ACHN (cell line): ENCODE data around the gene CD300LB.
"Not testable (repeated sequence)": the region's sequence is repeated elsewhere in the genome, so short reads cannot be mapped to it uniquely, and the experiment has no call there.

ENCODE experiments used
- DNase-seq: peaks from one replicate; pipeline ENCODE4 v3.0.0-alpha.2; 2015
- in situ Hi-C: cut with HindIII; loops from 2 replicates; pipeline ENCODE4 v1.10.0; 2017; ENCODE audit warnings: low sequenced_read_pairs, low pct_ligation_motif_present, low pct_unique_long_range_greater_than_20kb

The CD300LB gene

DNA sequence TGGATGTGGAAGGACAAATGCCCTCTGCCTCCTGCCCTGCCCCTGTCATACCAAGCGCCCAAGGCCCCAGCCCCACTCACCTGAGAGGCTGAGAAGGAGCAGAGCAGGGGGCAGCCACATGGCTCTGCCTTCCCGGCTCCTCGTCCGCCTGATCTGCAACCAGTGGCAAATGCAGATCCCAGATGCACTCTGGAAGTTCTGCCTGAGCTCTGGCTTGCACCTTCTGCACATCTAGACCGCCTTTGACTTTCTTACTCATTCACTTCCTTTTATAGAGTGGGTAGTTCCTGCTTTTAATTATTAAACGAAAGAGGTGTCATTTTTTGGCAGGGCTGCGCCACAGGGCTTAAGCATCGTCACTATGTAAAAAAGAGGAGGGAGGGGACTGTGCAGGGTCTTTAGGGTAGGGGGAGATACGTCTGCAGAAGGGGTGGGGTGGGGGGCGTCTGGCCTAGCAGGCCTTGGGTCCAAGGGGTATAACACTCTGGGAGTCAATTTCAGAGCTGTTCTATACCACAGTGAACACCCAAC is at the start of gene CD300LB:
CD300LB (minus strand) TSS at position 245 of the 531 bp plus-strand sequence; CDS start at position 120, 125 bp downstream.
- no peak for DNase-seq
- in situ Hi-C loops: no loop called here

DNA sequence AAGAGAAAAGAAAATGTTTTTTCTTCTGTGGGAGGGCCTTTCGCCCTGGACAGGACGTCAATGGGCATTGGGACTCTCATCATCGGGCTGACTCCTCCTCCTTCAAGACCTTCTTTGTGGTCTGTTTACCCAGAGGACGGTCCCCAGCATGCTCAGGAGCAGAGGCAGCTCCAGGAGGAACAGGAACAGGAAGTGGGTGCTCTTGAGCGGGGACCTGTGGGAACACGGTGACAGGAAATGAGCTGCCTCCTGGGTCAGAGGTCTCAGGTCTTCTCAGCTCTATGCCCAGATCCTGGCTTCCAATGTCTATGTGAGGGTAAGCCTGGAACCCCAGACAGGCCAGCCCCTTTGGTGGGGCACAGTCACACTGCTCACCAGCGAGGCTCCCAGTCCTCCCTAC is 48.6 kb upstream of the CD300LB start:
- in situ Hi-C loops: no loop called here
- no peak for DNase-seq

DNA sequence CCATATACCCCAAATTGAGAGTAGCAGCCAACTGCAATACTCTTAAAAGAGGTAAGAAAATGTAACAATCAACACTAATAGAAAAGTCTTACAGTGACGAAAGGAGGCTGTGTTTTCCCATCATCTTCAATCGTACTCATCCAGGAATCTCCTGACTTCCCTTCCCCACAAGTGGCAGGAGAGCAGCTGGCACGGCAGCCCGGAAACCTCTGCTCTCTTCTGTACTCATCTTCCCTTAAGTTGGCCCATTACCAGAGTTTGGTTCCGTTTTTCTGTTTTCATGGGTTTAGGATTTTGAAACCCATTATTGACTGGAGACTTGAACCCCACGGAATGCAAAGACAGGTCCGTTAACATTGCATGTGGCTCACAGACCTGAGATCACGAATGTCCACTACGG is 47.7 kb upstream of the CD300LB start:
- DNase-seq: no peak

DNA sequence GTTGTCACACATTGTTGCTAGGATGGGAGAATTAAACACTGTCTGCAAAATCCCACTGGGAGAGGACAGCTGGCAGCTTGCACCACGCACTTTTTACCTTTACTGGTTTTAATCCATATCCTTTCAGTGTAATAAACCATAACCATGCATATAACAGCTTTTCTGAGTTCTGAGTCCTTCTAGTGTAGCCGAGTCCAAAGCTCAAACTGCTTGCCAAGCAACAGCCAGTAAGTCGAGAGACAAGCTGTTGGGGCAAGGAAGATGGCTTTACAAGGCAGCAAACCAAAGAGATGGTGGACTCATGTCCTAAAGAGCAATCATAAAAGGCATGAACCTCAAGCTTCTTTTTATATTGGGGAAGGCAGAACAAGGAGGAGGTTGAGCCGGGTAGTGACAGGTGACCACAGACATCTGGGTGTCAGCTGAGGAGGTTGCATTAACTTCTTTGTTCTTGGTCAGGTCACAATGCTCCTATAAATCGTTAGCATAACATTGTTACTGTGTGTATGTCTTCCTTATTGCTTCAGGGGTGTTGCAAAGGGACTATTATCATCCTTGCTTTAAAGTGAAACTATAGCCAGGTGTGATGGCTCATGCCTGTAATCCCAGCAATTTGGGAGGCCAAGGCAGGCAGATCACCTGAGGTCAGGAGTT is 43.3 kb upstream of the CD300LB start:
- in situ Hi-C loops: no loop called here
- no peak for DNase-seq

More for the DNA sequence above, 47.7 kb upstream of the CD300LB start:
- in situ Hi-C loops: no loop called here

DNA sequence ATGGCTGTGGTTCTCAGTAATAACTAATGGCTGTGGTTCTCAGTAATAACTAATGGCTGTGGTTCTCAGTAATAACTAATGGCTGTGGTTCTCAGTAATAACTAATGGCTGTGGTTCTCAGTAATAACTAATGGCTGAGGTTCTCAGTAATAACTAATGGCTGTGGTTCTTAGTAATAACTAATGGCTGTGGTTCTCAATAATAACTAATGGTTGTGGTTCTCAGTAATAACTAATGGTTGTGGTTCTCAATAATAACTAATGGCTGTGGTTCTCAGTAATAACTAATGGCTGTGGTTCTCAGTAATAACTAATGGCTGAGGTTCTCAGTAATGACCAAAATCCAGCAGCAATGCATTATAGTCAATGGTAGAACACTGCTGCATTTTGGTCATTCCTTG is 42.4 kb upstream of the CD300LB start:
- DNase-seq, in situ Hi-C loops: not testable (repeated sequence)

DNA sequence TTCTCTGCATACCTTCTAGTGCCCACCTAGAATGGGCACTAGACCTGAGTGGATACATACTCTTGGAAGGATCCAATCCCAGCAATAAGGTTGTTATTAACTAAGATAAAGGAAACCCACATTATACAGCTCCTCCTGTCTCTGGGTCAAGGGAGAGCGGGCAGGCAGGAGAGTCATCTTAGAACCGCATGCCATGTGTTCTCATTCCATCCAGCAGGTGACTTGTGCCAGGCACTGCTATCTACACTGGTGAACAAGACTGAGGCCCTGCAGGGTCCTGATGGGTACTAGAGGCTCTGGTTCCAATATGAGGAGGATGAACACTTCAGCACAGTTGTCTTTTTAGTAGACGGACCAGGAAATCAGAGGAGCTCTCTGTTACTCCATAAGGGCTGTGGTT is 41.9 kb upstream of the CD300LB start:
- in situ Hi-C loops: no loop called here
- no peak for DNase-seq

DNA sequence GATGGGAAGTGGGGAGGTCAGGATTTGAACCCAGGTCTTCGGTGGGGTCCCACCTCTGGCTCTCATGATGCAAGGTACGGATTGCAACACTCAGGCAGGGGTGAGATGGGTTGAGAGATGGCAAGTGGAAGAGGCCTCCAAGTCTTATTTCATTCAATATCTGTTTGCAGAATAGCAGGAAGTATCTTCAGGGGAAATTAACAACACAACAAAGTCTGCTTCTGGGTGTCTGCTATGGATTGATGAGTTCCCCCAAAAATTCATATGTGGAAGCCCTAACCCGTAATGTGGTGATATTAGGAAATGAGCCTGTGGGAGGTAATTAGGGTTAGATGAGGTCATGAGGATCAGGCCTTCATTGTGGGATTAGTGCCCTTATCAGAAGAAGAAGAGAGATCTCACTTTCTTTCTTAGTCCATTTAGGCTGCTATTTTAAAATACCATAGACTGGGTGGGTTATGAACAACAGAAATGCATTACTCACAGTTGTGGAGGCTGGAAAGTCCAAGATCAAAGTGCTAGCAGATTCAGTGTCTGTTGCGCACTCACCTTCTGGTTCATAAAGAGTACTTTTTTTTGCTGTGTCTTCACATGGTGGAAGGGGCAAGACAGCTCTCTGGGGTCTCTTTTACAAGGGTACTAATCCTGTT is 40.5 kb upstream of the CD300LB start:
- in situ Hi-C loops: no loop called here

DNA sequence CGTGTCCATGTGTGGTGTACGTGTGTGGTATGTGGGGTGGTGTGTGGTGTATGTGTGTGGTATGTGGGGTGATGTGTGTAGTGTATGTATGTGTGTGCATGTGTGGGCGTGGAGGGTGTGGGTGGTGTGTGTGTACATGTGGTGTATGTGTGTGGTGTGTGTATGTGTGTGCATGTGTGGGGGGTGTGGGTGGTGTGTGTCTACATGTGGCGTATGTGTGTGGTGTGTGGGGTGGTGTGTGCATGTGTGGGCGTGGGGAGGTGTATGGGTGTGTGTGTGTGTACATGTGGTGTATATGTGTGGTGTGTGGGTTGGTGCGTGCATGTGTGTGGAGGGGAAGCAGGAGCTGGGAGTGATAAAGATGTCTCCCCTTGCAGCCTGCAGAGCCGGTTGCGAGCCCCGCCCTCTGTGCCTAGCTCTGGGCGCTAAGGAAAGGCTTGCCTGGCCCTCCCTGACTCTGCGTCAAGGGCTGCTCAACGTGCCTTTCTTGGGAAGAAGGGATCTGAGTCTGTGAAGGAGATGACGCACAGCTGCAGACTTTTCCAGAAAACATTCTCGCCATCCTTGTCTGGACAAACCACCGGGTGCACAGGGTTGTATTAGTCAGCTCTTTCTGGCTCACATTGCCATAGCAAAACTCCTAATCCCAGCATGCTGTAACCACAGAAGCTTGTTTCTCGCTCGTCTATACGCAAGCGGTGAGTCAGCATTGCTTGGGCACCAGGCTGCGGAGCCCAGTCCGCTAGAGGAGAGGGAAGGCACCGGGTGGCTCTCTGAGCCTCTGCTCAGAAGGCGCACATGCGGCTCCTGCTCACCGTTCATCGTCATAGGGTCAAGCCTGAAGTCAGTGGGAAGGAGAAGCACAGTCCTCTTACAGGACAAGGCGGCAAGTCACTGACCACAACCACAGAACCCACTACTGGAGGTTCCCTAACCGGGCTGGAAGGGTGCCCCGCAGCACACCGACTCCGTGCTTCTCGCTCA is 38.0 kb upstream of the CD300LB start:
- in situ Hi-C loops: no loop called here

More for the DNA sequence above, 40.5 kb upstream of the CD300LB start:
- DNase-seq: no peak

DNA sequence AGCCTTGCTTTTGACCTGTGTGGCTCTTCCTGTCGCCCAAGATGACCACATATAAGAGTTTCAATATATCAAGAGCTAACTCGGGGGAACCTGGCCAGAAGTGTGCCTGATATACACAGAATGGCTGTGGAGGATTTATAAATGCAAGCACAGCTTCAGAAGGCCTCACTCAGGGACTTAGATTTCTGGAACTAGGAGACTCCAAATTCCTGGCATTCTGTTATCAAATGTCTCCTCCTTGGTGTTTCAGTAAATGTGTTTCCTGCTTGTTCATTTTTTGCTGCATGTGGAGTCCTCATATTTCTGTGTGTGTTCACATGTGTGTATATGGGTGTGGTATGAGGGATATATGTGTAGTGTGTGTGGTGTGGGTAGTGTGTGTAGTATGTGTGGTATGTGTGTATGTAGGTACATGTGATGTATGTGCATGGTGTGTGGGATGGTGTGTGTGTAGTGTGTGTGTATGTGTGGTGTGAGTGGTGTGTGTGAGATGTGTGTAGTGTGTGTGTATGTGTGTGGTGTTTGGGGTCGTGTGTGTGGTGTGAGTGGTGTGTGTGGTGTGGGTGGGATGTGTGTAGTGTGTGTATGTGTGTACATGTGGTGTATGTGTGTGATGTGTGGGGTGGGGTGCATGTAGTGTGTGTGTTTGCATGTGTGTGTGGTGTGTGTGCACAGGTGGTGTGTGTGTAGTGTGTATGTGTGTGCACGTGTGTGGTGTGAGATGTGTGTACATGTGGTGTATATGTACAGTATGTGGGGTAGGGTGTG is 37.0 kb upstream of the CD300LB start:
- no peak for DNase-seq
- in situ Hi-C loops: no loop called here

More for the DNA sequence above, 38.0 kb upstream of the CD300LB start:
- DNase-seq: peak; percentile 100

DNA sequence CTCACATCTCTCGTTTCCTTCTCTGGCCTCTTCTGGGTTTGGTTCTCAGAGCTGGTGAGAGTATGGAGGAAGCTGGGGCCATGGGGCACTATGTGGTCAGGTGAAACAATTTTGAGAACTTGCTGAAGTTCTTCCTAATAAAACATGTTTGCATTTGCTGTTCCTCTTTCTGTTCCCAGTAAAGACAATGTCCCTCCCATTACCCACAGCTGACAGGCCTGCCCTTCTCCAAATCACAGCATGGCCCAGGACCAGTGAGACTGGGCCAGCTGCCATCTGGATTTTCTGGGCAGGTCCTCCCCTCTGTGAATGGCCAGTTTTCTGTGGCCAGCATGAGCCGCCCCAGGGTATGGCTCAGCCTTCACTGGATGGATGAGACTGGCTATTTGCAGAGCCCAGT is 36.1 kb upstream of the CD300LB start, which contains the start of gene CD300H:
CD300H (minus strand) TSS at position 113 of the 400 bp plus-strand sequence.
- in situ Hi-C loops: no loop called here
- no peak for DNase-seq

DNA sequence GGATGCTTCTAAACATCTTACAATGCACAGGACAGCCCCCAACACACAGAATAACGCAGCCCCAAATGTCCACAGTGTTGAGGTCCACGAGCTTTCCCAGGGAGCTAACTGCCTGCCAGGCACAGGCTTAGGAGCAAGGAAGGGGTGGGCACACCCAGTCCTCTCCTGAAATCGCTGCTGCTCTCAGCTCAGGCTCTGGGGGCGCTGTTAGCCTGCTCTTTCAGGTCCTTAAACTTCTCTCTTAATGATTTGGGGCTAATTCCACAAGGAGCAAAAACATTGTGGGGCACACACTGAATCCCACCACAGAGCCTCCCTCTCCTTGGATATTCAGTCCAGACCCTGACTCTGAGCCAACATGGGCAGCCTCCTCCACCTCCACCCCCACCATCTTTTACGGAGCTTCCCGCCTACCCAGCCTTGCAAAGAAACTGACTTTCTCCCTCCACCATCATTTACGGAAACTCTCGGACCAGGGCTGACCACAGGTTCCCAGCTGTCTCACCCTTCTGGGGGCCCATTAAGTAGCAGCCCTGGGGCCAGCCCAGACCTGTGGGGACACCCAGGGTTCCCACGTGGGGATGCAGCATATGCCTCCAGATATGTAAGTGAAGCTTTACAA is 35.0 kb upstream of the CD300LB start:
- in situ Hi-C loops: no loop called here
- DNase-seq: peak; percentile 61

DNA sequence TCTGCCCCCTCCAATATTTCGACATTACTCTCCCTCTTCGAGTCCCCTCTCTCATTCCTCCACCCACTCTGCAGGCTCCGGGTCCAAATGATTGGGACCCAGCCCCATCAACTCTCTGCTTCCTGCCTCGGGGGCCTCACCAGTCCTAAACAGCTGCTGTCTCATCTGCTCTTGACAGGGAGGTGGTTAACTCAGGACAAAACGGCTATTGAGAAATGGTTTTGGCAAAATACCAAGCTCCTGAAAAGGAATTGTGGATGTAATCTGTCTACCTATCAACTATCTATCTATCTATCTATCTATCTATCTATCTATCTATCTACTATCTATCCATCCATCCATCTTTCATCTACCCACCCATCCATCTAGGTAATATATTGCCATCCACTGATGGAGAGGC is 33.9 kb upstream of the CD300LB start:
- DNase-seq: no peak
- in situ Hi-C loops: no loop called here

DNA sequence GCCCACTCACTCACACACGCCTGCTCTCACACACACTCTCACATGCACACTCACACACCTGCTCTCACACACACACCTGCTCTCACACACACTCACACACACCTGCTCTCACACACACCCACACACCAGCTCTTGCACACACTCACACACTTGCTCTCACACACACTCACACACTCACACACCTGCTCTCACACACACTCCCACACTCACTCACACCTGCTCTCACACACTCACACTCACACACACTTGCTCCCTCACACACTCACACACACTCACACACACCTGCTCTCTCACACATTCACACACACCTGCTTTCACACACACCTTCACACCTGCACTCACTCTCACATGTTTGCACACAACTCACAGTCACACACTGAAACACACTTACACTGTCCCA is 32.1 kb upstream of the CD300LB start:
- in situ Hi-C loops: no loop called here
- DNase-seq: no peak

DNA sequence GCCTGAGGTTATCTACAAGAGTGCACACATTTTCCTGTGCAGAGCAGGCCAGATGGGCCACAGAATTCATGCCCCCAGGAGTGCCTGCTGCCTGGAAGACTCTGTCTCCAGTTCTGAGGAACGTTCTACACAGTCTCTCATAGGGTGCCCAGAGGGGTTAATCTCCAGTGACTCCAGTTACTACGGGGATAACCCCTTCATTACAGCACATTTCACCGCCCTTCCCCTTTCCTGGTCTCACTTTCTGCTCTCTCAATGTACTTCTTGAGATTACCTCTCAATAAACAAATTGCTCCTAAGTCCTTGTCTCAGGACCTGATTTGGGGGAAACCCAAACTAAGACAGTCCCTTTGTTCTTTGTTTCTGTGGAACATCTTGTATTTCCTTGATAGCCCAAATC is 30.3 kb upstream of the CD300LB start:
- in situ Hi-C loops: no loop called here
- no peak for DNase-seq

DNA sequence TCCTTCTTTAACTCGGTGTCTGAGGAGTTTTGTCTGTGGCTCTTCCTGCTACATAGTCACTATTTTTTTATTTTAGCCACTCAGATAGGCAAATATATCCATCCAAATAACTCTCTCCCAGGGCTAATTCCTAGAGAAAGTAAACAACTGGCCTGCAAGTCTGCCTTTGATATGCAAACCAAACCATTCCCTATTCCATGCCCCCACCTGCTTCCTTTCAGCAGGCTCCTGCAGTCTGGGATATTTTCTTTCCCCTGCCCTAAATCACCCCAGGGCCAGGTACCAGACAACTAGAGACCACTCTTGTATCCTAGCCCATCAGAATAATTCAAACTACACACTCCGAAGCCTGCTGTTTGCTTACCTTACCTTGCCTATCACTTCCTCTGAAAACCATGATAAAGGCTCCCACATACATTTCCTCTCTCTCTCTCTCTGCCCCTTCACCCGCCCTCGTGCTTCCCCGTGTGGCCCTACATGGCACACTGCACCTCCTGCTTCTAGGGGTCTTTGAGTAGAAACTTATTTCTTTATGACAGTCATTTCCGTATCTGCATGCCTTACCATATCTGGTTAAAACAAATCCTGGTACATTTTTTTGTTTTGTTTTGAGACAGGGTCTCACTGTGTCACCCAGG is 27.7 kb upstream of the CD300LB start:
- no peak for DNase-seq
- in situ Hi-C loops: no loop called here

DNA sequence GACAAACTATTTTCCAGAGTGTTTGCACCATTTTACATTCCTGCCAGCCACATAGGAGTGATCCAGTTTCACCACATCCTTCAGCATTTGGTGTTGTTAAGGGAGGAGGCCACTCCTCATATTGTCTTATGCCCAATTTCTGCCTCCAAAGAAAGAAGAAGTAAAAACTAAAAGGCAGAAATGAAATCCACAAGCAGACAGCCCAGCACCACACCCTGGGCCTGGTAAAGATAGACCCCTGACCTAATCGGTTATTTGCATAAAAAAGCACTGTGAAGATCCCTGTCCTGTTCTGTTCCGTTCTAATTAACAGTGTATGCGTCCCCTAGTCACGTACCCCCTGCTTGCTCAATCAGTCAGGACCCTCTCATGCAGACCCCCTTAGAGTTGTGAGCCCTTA is 27.1 kb upstream of the CD300LB start:
- in situ Hi-C loops, DNase-seq: not testable (repeated sequence)

DNA sequence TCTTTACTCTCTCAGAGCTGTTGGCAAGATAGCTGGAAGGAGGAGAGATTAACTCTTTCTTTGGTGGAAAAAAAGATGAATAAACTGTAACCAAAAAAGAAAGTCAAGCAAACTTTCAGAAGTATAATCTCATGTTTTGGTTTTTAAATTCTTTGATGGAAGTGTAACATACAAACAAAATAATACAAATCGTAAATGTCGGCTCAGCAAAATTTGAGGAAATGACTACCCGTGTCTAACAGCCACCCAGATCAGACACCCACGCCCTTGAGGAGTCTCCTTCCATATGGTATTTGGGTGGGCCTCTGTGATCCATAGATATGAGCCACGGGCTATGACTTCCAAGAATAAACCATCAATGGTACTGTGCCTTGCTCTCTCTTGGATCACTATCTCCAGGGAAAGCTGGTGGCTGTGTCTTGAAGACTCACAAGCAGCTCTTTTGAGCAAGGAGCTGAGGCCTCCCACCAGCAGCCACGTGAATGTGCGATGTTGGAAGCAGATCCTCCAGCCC is 24.2 kb upstream of the CD300LB start:
- in situ Hi-C loops: no loop called here
- no peak for DNase-seq
